HG03432 (cell line): ENCODE results near the gene HPCAL4.

Source experiments
- ATAC-seq: cut with Tn5 transposase; IDR thresholded peaks from one replicate; pipeline ENCODE4 v1.9.1; 2021; ENCODE audit warnings: mild to moderate bottlenecking, moderate library complexity; ENCODE audit not compliant: unreplicated experiment

HPCAL4 gene

GRCh38 chr1:39704757-39705156 is 13.5 kb upstream of the HPCAL4 start:
- no peak for ATAC-seq

GRCh38 chr1:39701049-39701439 is 9.8 kb upstream of the HPCAL4 start:
- no peak for ATAC-seq

GRCh38 chr1:39700348-39700747 is 9.1 kb upstream of the HPCAL4 start:
- no peak for ATAC-seq

GRCh38 chr1:39699419-39699818 is 8.2 kb upstream of the HPCAL4 start:
- ATAC-seq, result no peak

- no peak for ATAC-seq
These were observed 7.3 kb upstream of the HPCAL4 start for GRCh38 chr1:39698568-39698967.

- ATAC-seq, result no peak
These were observed 5.2 kb upstream of the HPCAL4 start for GRCh38 chr1:39696448-39696847.

- no peak for ATAC-seq
These were observed 3.8 kb upstream of the HPCAL4 start for GRCh38 chr1:39695016-39695415.

GRCh38 chr1:39694026-39694425 is 2.8 kb upstream of the HPCAL4 start:
- no peak for ATAC-seq

GRCh38 chr1:39692152-39693074 is 1.2 kb upstream of the HPCAL4 start:
- ATAC-seq, result no peak

- no peak for ATAC-seq
These were observed 345 bp downstream of the HPCAL4 start for GRCh38 chr1:39690794-39691382.

GRCh38 chr1:39690225-39690624 is 1.0 kb downstream of the HPCAL4 start:
- no peak for ATAC-seq

GRCh38 chr1:39689635-39690034 is 1.6 kb downstream of the HPCAL4 start:
- no peak for ATAC-seq

GRCh38 chr1:39689214-39689613 is 2.0 kb downstream of the HPCAL4 start:
- ATAC-seq, result no peak

- no peak for ATAC-seq
These were observed 2.5 kb downstream of the HPCAL4 start for GRCh38 chr1:39688706-39689105.

- no peak for ATAC-seq
These were observed 4.0 kb downstream of the HPCAL4 start for GRCh38 chr1:39687243-39687642.

- no peak for ATAC-seq
These were observed 6.2 kb downstream of the HPCAL4 start for GRCh38 chr1:39685071-39685470.

GRCh38 chr1:39684313-39684664 is 6.9 kb downstream of the HPCAL4 start:
- no peak for ATAC-seq

GRCh38 chr1:39683591-39684312 is 7.5 kb downstream of the HPCAL4 start:
- ATAC-seq, result no peak

- ATAC-seq, result no peak
These were observed 9.2 kb downstream of the HPCAL4 start for GRCh38 chr1:39681999-39682398.

- no peak for ATAC-seq
These were observed 9.9 kb downstream of the HPCAL4 start for GRCh38 chr1:39681294-39681693.

- ATAC-seq, result no peak
These were observed 10.5 kb downstream of the HPCAL4 start for GRCh38 chr1:39680751-39681150.

- no peak for ATAC-seq
These were observed 11.4 kb downstream of the HPCAL4 start for GRCh38 chr1:39679821-39680220.
